Measurements from ENCODE around the gene SLC22A3. TPM values are rescaled to one million over a fixed set of nuclear protein-coding genes. Genes with fewer than 3 reads are reported as not detected.
A peak's percentile ranks its signal among the peaks of the same experiment; 100 is the strongest.

Gene SLC22A3
- total RNA-seq, 2 donors from 2014 or later, result 91.5 to 144 TPM

DNA sequence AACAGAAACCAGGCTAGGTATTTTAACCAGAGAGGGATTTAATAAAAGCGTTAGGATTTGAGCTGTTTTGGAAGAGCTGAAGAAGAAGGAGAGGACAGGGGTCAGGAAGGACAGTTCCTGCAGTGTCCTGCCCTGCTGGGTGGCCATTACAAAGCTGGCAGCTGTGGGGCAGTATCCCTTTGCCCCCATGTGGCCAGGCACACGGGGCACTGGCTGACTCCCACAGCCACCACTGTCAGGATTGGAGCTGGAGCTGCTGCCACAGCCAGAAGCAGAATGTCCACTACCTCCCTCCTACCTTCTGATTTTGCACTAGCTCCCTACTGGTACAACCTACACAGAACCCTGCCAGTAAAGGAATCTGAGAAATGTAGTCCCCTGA is 46.5 kb downstream of the SLC22A3 start:
- Histone ChIP-seq H3K4me3 (no peak overlapping the region), H3K27ac (peak overlapping the region; percentile 38 to 72), H3K36me3 (no peaks in the 10 kb centered on the region), H3K4me1 (ENCODE audit: control insufficient read depth in 1 of 2, low read depth in 2 of 2) (peaks cover 39 to 84% of the 10 kb centered on the region in 2 donors), H3K27me3 (replicated peaks; ENCODE audit: insufficient read depth) (no peaks in the 10 kb centered on the region), H3K9me3 (no peaks in the 10 kb centered on the region)
- TF ChIP-seq, protein P1, sequence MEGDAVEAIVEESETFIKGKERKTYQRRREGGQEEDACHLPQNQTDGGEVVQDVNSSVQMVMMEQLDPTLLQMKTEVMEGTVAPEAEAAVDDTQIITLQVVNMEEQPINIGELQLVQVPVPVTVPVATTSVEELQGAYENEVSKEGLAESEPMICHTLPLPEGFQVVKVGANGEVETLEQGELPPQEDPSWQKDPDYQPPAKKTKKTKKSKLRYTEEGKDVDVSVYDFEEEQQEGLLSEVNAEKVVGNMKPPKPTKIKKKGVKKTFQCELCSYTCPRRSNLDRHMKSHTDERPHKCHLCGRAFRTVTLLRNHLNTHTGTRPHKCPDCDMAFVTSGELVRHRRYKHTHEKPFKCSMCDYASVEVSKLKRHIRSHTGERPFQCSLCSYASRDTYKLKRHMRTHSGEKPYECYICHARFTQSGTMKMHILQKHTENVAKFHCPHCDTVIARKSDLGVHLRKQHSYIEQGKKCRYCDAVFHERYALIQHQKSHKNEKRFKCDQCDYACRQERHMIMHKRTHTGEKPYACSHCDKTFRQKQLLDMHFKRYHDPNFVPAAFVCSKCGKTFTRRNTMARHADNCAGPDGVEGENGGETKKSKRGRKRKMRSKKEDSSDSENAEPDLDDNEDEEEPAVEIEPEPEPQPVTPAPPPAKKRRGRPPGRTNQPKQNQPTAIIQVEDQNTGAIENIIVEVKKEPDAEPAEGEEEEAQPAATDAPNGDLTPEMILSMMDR (IDR thresholded peaks at IDR 0.05), result no peak
- no peak for ATAC-seq (ENCODE audit: insufficient number of reproducible peaks, low FRiP score, low read depth)
- DNase-seq (ENCODE audit: low spot score), result no peak

DNA sequence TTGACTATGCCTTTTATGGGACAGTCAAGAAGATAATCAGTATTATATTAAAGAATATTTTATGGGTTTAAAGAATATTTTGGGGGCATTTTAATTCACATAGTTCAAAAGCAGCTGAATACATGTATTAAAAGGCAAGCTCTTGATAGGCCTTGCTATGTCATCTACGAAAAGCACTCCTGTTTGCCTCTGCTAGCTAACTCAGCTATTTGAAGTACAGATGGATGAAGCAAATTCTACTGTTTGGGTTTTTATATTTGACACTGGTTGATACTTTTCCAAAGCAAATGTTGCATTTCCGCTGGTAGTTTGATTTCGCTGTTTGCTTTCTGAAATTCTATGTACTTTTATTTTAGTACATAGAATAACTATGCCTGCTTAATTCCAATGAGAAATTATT is 47.0 kb downstream of the SLC22A3 start:
- no peak overlapping the region for H3K4me3 ChIP-seq
- no peak for DNase-seq (ENCODE audit: low spot score)
- no peaks in the 10 kb centered on the region for H3K27me3 ChIP-seq (replicated peaks; ENCODE audit: insufficient read depth)
- no peaks in the 10 kb centered on the region for H3K36me3 ChIP-seq
- TF ChIP-seq, protein P1 (IDR thresholded peaks at IDR 0.05), result no peak
- H3K9me3 ChIP-seq, result no peaks in the 10 kb centered on the region
- H3K27ac ChIP-seq, result peak overlapping the region; percentile 38 to 72
- no peak for ATAC-seq (ENCODE audit: insufficient number of reproducible peaks, low FRiP score, low read depth)
- peaks cover 39 to 84% of the 10 kb centered on the region in 2 donors for H3K4me1 ChIP-seq (ENCODE audit: control insufficient read depth in 1 of 2, low read depth in 2 of 2)

DNA sequence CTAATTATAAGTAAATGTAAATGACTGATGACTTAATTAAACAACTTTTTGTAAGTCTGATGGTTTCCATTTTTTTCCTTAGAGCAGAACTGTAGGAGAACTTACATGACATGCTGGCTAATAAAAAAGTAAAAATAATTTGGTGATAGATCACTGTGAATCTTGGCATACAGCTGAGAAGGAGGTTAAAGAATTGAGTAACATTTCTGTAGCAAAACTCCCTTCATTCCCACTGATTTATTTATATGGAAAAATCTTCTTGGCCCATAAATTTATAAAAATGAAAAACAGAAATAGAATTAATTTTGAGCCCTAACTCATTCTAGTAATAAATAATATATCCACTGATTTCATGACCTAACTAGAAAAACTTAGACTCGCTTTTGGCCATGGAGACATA is 48.1 kb downstream of the SLC22A3 start:
- TF ChIP-seq, protein P1 (IDR thresholded peaks at IDR 0.05), result no peak
- no peaks in the 10 kb centered on the region for H3K9me3 ChIP-seq
- no peaks in the 10 kb centered on the region for H3K36me3 ChIP-seq
- peak overlapping the region; percentile 41 to 72 for H3K27ac ChIP-seq
- no peak for ATAC-seq (ENCODE audit: insufficient number of reproducible peaks, low FRiP score, low read depth)
- H3K4me3 ChIP-seq, result no peak overlapping the region
- DNase-seq (ENCODE audit: low spot score), result no peak
- peaks cover 41 to 82% of the 10 kb centered on the region in 2 donors for H3K4me1 ChIP-seq (ENCODE audit: control insufficient read depth in 1 of 2, low read depth in 2 of 2)
- no peaks in the 10 kb centered on the region for H3K27me3 ChIP-seq (replicated peaks; ENCODE audit: insufficient read depth)

DNA sequence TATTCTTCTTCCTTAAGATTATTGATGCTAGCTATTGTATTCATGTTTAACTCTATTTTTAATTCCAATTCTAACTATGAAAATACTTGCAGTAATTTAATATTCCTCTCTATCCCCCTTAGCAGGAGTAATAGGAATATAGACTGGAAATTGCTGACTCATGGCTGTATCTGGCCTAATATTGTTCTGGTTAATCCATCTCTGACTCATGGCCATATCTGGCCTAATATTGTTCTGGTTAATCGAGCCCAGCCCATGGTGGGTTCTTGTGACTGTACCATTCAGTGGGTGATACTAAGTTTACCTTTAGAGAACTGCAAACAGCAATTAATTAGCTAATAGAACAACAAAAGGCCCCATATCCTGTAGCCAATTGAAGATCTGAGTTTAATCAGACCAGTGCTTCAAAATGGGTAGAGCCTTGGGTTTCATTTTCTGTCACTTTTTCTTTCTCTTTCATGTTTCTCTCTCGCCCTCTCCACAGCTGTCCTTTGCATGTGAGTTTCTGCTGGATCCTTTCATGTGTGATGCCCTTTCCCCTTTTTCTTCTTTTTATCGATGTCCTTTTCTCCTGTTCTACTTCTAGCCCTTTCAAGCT is 50.6 kb downstream of the SLC22A3 start:
- Histone ChIP-seq H3K27ac (peak overlapping the region; percentile 86 to 92), H3K36me3 (no peaks in the 10 kb centered on the region), H3K4me1 (ENCODE audit: control insufficient read depth in 1 of 2, low read depth in 2 of 2) (peaks cover 44 to 83% of the 10 kb centered on the region in 2 donors), H3K9me3 (no peaks in the 10 kb centered on the region), H3K4me3 (no peak overlapping the region), H3K27me3 (replicated peaks; ENCODE audit: insufficient read depth) (no peaks in the 10 kb centered on the region)
- ATAC-seq (ENCODE audit: insufficient number of reproducible peaks, low FRiP score, low read depth) (no peak), DNase-seq (ENCODE audit: low spot score) (no peak)
- TF ChIP-seq, protein P1 (IDR thresholded peaks at IDR 0.05), result no peak

DNA sequence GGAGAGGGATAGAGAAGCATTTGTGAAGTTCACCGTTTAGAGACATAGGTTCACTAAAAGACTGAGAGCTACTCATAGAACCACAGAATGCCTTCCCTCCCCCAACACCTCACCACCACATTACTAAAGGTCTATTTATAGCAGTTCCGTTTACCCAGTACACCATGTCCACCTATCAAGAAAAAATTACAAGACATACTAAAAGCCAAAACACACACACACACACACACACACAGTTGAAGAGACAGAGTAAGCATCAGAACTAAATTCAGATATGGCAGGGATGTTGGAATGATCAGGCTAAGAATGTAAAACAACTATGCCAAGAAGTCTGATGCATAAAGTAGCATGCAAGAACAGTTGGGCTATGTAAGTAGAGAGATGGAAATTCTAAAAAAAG is 52.3 kb downstream of the SLC22A3 start:
- Histone ChIP-seq H3K9me3 (no peaks in the 10 kb centered on the region), H3K27ac (peak overlapping the region; percentile 86 to 92), H3K4me3 (peak overlapping the region; percentile 13), H3K36me3 (no peaks in the 10 kb centered on the region), H3K27me3 (replicated peaks; ENCODE audit: insufficient read depth) (no peaks in the 10 kb centered on the region), H3K4me1 (ENCODE audit: control insufficient read depth in 1 of 2, low read depth in 2 of 2) (peaks cover 30 to 67% of the 10 kb centered on the region in 2 donors)
- peak; percentile 30 for DNase-seq (ENCODE audit: low spot score)
- peak; percentile 92 for ATAC-seq (ENCODE audit: insufficient number of reproducible peaks, low FRiP score, low read depth)
- TF ChIP-seq, protein P1 (IDR thresholded peaks at IDR 0.05), result no peak

Data from thoracic aorta (tissue), 2 donors.